ENCODE measurements around the gene CLEC7A. TPM values are rescaled to one million over a fixed set of nuclear protein-coding genes. Genes with fewer than 3 reads are reported as not detected.

Gene CLEC7A
- total RNA-seq, 2 donors from 2014 or later = 3.4 to 4.6 TPM

- DNase-seq (ENCODE audit: low spot score) = no peak
Observed at GRCh38 chr12:10088031-10088430, 42.0 kb downstream of the CLEC7A start.

GRCh38 chr12:10086387-10086786 lies 43.6 kb downstream of the CLEC7A start:
- Histone ChIP-seq H3K4me1 (replicated peaks) (no peaks in the 10 kb centered on the region), H3K4me3 (no peak overlapping the region), H3K27me3 (replicated peaks; ENCODE audit: insufficient read depth) (no peaks in the 10 kb centered on the region), H3K9me3 (no peaks in the 10 kb centered on the region), H3K27ac (no peak overlapping the region), H3K36me3 (no peaks in the 10 kb centered on the region)
- TF ChIP-seq POLR2A (IDR thresholded peaks at IDR 0.05) = no peak
- TF ChIP-seq POLR2AphosphoS5 (IDR thresholded peaks at IDR 0.05) = no peak
- no peak for TF ChIP-seq CTCF (IDR thresholded peaks at IDR 0.05)
- intact Hi-C loops (cut with DNase I) = no loop called here
- 65% methylated on average over 3 of the region's 3 CpGs for WGBS
- no peak for DNase-seq (ENCODE audit: low spot score)

More at GRCh38 chr12:10088031-10088430, 42.0 kb downstream of the CLEC7A start:
- TF ChIP-seq POLR2A (IDR thresholded peaks at IDR 0.05) = no peak
- TF ChIP-seq POLR2AphosphoS5 (IDR thresholded peaks at IDR 0.05) = no peak
- no peak for TF ChIP-seq CTCF (IDR thresholded peaks at IDR 0.05)
- Histone ChIP-seq H3K27me3 (replicated peaks; ENCODE audit: insufficient read depth) (no peaks in the 10 kb centered on the region), H3K36me3 (no peaks in the 10 kb centered on the region), H3K9me3 (no peaks in the 10 kb centered on the region), H3K27ac (no peak overlapping the region), H3K4me3 (no peak overlapping the region), H3K4me1 (replicated peaks) (no peaks in the 10 kb centered on the region)
- intact Hi-C loops (cut with DNase I) = no loop called here

- Histone ChIP-seq H3K27me3 (replicated peaks; ENCODE audit: insufficient read depth) (no peaks in the 10 kb centered on the region), H3K27ac (no peak overlapping the region), H3K36me3 (no peaks in the 10 kb centered on the region), H3K4me3 (no peak overlapping the region), H3K4me1 (replicated peaks) (no peaks in the 10 kb centered on the region), H3K9me3 (no peaks in the 10 kb centered on the region)
- 79% methylated on average over 6 of the region's 6 CpGs for WGBS
- intact Hi-C loops (cut with DNase I) = no loop called here
- TF ChIP-seq POLR2AphosphoS5 (IDR thresholded peaks at IDR 0.05) (no peak), CTCF (IDR thresholded peaks at IDR 0.05) (no peak), POLR2A (IDR thresholded peaks at IDR 0.05) (no peak)
- no peak for DNase-seq (ENCODE audit: low spot score)
Observed at GRCh38 chr12:10084733-10085132, 45.3 kb downstream of the CLEC7A start.

- no peak overlapping the region for H3K4me3 ChIP-seq
- no peaks in the 10 kb centered on the region for H3K27me3 ChIP-seq (replicated peaks; ENCODE audit: insufficient read depth)
- H3K4me1 ChIP-seq (replicated peaks) = no peaks in the 10 kb centered on the region
- H3K36me3 ChIP-seq = no peaks in the 10 kb centered on the region
- H3K27ac ChIP-seq = no peak overlapping the region
- intact Hi-C loops (cut with DNase I) = no loop called here
- no peak for DNase-seq (ENCODE audit: low spot score)
- 76% methylated on average over 5 of the region's 5 CpGs for WGBS
- no peaks in the 10 kb centered on the region for H3K9me3 ChIP-seq
- no peak for TF ChIP-seq POLR2A (IDR thresholded peaks at IDR 0.05)
- TF ChIP-seq CTCF (IDR thresholded peaks at IDR 0.05) = no peak
- no peak for TF ChIP-seq POLR2AphosphoS5 (IDR thresholded peaks at IDR 0.05)
Observed at GRCh38 chr12:10082117-10082874, 47.7 kb downstream of the CLEC7A start.

- H3K27ac ChIP-seq = no peak overlapping the region
- intact Hi-C loops (cut with DNase I) = no loop called here
- TF ChIP-seq CTCF (IDR thresholded peaks at IDR 0.05) (no peak), POLR2AphosphoS5 (IDR thresholded peaks at IDR 0.05) (no peak), POLR2A (IDR thresholded peaks at IDR 0.05) (no peak)
- no peaks in the 10 kb centered on the region for H3K27me3 ChIP-seq (replicated peaks; ENCODE audit: insufficient read depth)
- H3K4me1 ChIP-seq (replicated peaks) = no peaks in the 10 kb centered on the region
- no peak overlapping the region for H3K4me3 ChIP-seq
- H3K36me3 ChIP-seq = no peaks in the 10 kb centered on the region
- no peaks in the 10 kb centered on the region for H3K9me3 ChIP-seq
- DNase-seq (ENCODE audit: low spot score) = no peak
Observed at GRCh38 chr12:10075451-10075850, 54.5 kb downstream of the CLEC7A start.

Data from prostate gland (tissue), 2 donors.